Stimulated activated CD4-positive, alpha-beta T cell treated with anti-CD3 and anti-CD28 coated beads, Interleukin-1b, Interleukin-23, amount 100 ng/mL, for 4 hours (primary cell): ENCODE data around the gene FDXR.
"Not testable (repeated sequence)": the region's sequence is repeated elsewhere in the genome, so short reads cannot be mapped to it uniquely, and the experiment has no call there.

Source experiments
- DNase-seq, 2 donors: peaks; one replicate each; pipeline ENCODE4 v3.0.0-alpha.2; 2020; ENCODE audit warnings: low read depth in 2 of 2

The FDXR gene

DNA sequence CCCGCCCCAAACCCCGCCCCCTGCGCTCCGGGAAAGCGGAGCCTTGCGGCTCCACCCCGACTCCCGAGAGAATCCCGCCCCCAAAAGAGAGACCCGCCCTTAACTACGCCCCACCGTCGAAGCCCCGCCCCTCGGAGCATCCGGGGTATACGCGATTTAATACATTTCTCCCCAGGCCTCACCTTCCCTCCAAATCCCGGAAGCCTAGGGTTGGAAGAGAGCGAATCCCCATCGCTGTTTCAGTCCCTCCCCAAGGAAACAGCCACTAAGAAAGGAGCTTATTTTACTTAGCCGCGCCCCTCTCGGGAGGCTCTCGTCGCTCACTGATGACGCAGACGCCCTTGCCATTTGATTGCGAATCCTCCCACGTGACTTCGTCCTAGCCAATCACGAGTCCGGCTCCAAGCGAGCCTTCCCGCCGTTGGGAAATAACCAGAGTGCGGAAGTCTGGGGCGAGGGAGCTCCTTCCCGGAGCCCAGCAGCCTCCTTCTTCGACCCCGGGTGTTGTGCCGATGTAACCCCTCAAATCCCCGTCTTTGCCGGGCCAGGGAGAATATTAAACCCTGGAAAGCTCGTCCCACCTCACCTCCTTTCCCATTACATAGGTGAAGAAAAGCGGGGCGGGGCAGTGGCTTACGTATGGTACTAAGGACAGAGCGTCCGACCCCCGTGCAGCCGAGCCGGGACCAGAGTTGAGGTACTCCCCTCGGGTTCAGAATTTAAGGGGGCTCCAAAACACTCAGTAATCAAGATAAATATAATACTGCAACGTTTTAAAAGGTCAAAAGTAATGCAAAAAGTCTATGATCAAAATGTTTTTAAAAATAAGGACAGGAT is 461 bp upstream of the FDXR start:
- peak; percentile 97 to 98 for DNase-seq

DNA sequence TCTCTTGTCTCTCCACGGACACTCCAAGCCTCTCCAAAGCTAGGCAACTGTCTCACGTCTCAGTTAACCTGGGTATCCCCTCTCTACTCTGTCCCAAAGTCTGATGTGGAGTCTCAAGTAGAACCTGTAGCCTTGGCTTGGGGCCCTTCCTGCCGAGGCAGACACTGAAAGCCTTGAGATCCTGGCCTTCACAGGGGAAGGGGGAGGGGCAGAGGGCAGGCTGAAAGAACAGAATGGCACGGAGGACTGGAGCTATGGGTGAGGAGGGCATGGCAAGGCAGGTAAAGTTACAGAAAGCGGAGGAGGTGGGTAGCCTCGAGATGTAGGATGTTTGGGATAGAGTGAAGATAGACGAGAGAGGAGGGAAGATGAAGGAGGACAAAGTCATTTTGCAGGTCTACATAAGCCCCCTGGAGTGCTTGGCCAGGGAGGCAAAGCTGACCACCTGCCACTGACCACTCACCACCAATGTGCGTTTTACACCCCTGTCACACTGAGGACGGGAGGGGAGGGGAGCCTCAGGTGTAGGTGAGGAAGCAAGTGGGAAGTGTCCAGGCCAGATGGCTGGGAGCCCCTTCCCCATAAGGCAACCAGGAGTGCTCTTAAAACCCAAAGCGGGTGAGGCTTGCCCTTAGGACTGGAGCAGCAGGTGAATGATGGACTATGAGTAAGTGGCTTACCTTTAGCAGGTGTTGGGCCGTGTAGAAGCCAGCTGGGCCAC is 1.3 kb downstream of the FDXR start:
- DNase-seq: no peak

DNA sequence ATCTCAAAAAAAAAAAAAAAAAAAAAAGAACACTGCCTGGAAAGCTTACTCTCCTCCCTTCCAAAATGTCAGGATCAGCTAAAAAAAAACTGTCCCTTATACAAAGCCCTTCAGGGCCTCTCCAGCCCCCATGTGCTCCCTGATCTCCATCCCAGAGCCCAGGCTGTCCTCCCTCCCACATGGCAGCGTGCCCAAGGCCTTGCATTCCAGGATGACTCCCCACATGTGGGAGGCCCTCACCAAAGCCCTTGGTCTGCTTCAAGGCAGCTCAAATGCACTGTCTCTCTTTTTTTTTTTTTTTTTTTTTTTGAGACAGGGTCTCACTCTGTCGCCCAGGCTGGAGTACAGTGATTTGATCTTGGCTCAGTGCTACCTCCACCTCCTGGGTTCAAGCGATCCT is 2.3 kb downstream of the FDXR start:
- no peak for DNase-seq

DNA sequence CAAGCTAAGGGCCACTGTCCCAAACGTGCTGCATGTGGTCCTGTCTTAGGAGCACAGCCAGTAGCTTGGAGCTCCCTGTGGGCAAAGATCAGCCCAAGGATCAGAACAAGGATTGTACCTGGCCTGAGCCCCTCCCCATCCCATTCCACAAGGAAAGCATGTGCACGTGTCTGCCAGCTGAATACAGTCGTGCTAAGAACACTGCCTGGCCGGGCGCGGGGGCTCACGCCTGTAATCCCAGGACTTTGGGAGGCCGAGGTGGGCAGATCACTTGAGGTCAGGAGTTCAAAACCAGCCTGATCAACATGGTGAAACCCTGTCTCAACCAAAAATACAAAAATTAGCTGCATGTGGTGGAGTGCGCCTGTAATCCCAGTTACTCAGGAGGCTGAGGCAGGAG is 2.8 kb downstream of the FDXR start:
- not testable (repeated sequence) for DNase-seq

DNA sequence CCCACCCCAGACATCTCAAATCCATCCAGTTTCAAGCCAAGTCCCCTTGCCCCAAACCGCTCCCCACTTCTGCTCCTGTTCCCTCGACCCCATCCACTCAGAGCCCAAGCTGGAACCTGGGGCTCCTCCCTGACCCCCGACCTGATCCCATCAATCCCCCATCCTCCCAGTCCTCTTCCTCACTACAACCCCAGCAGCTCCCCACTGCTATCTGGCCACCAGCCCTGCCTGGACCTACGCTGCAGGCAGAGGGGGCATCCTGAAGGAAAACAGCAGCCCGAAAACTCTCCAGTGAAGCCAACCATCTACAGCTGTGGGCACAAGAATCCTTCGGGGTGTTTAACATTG is 3.9 kb downstream of the FDXR start:
- DNase-seq: no peak

DNA sequence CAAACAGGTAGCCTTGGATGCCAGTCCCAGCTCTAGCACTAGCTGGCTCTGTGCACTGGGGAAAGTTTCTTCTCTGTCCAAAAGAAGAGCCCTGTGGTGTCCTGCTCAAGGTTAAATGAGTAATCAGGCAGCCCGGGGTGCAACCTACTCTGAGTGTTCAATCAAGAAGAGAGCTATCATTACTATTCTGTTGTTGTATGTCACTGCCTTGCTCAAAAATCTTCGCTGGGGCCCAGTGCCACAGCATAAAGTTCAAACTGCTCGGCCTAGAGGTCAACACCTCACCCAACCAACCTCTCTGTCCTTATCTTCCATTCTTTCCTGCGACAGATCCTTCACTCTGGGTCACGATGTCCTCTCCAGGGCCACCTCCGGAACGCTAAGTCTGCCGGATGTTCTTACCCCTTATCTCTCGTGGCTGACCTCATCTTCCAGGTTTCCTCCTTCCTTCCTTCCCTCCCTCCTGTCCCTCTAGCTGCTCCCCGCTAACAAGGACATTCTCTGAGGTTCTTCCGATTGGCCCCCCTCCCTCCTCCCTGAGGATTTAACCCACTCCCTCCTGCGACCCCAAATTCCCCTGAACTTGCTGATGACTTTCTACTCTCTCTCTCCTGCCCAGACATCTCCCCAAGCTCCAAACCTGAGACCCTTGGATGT is 4.4 kb downstream of the FDXR start:
- no peak for DNase-seq

DNA sequence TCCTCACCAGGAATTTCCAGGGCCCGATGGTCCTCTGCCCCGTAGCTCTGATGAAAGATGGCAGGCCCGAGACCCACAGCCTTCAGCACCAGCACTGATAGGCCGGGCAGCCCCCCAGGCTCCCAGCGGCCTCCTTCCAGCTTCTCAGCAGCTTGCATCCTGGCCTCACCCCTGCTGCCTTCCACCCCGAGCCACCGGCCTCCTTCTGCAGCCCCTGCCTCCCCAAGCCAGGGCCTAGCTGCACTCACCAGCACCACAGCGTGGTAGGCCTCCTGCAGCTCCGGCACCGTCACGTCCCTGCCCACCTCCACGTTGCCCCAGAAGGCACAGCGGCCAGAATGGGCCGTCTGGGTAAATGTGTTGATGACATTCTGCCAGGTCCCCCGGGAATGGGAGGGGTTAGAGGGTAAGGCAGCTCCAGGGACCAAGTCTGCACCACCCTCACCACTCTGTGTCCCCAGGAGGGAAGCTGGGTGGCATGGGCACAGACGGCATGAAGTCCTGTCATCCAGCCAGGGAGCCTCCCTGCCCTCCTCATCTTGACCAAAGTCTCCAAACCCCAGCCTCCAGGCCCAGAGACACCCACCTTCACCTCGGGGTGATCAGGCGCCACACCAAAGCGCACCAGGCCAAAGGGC is 6.5 kb downstream of the FDXR start:
- no peak for DNase-seq

DNA sequence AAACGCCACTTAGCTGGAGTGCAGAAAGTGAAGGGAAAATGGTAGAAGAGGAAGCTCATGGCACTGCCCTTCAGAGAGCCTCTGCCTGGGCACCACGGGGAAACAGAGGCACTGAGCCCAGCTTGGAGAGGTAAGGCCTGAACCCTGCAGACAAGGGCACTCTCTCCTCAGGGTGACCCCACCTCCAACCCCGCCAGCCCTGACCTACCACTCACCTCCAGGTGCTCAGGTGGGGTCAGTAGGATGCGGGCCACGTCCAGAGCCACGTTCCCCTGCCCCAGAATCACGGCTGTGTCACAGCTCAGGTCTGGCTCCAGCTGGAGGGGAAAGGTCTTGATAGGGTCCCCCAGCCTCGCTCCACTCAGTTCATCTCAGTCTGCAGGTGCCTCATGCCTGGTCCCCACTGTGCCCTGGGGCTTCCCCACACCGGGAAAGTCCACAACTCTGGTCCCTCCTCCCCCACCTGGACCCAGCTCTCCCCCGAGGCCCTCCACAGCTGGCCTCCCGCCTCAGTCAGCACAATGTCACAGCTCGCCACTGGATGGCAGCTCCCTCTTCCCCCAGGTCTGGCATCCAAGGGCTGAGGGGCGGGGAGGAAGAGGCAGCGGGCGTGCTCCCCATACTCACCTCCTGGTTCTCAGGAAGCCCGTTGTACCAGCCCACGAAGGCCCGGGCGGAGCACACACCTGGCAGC is 7.1 kb downstream of the FDXR start:
- no peak for DNase-seq

DNA sequence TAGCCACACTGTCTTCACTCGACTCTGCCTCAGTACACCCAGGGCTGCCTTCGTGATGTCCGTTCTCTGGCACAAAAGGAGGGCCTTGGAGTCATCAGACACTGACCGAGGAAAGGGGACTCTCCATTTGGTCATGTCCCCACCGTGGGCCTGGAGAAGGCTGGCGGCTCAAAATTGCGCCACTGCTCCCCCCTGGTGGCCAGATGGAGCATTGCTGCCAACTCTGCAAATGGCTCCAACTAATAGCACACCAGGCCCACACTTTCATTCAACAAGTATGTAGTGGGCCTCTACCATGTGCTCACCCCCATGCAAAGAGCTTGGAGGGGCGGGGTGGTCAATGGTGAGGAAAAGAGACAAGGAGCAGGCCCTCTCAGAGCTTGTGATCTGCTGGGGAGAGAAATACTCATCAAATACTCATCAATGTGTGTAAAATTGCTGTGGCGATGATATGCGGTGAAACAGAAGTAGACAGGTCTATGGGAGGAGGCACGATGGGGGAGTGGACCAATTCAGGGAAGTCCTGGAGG is 7.9 kb downstream of the FDXR start:
- peak; percentile 63 to 69 for DNase-seq

DNA sequence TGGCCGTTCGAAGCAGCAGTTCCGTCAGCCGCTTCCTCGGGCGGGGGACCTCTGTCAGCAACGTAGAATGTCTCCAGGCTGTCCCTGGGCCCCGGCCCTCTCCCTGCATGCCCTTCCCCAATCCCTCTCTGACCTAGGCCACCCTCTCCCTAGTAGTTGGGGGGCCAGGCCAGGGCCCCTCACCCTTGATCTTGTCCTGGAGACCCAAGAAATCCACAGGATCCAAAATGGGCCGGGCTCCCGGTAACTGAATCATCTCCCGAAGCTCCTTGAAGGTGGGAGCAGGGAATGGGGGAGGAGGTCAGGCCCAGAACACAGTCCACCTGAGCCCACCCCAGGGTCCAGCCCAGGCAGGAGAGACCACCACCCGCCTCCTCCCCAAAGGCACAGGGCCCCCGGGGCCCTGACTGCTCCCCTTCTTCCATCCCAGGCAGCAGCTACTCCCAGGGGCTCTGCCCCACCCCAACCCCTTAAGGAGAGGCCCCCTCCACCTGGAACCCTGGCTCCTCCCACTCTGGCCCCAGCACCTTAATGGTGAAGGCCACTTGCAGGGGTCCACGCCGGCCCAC is 8.4 kb downstream of the FDXR start:
- DNase-seq: no peak

DNA sequence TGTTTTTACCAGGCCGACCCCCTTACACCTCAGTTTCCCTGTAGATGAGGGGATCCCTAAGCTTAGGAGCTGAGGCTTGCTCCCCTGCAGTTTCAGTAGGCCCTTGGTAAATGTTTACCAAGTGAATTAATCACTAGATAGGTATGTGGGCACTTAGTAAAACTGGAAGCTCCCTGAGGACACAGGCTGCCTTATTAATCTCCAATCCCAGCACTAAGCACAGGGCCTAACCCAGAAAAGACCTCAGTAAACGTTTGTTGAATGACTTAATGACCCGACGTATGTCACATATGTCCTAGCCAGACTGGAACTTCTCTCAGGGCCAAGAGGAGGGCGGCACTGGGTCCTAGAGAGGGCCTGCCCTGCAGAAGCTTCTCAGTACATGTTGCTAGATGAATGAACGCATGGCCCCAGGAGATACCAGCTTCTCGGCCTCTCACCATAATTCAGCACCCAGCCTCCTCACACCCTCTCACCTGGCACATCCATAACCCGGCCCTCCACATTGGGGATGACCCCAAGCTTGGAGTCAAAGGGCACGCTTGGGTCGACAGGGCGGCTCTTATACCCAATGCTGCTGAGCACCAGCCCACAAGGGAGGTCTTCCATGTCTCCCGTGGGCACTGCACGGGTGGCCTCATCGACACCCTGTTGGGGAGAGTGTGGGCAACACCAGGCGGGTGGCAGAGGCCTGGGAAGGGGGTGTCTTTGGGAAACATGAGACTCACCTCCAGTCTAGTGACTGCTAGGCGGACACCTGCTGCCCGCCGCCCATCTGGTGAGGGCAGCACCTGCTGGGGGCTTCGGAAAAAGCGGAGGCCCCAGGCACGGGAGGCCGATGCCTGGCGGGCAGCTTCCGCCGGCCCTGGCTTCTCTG is 9.1 kb downstream of the FDXR start:
- no peak for DNase-seq

DNA sequence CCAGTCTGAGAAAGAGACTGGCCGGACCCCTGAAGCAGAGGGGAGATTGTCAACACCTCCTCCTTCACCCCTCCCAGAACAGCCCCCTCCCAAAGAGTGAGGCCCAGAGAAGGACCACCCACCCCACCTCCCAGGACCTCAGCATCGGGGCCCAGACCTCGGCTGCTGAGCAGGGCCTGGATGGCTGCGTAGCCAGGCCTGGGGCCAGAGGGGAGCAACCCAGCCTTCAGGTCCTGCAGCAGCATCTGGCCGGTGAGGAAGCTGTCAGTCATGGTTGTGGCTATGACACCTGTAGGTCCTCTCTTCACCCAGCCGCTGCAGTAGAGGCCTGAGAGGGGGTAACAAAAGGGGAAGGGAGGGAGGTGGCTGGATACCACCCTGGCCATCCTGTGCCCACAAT is 9.9 kb downstream of the FDXR start:
- DNase-seq: no peak

DNA sequence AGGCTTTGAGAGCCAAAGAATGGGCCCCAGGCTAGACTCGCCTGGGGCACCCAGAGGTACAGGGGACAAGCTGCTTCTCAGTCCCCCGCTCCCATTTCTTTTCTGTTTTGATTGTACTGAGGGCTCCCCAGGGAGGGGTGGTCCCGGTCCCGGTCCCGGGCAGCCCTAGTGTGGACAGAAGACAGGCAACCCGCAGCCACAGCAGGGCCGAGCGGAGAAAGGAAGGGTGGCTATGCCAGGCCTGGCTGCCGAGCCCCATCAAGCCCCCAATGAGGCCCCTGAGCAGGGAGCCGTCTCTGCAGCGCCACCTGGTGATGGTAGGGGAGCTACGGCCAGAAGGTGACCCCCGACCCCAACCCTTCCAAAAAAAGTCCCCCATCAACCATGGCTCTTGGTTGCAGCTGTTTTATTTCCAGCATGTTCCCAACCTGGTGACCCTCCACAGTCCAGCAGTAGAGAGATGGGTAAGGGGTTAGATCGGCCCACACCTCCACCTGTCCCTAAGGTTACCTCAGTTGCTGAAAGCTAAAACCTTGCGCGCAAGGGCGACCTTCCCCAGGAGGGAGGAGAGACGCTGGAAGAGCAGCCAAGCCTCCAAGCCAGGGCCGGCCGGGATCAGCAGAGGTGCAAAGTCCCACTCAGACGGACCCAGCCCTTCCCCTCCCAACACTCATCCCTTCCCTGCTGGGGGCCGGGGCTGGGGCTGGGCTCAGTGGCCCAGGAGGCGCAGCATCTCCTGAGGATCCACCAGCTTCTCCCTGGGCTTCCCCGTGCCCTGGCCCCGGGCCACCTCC is 10.5 kb downstream of the FDXR start:
- peak; percentile 52 to 68 for DNase-seq

DNA sequence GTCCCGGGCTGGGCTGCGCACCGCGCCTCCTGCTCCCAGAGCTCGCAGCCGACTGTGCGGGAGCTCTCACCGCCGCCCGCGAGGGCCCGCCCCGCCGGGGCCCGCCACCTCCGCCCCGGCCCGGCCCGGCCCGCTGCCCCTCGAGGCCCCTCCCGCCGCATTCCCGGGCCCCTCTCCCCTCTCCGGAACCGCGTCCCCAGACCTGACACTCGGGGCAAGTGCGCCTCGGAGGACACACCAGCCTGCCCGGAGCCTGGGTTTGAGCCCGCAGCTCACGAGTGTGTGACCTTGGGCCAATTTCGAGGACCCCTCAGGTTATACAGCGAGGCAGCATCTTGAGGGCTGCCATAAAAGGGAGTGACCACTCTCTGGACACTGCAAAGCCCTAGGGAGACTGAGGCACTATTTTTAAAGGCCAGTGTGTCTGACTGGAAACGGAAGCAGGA is 11.1 kb downstream of the FDXR start:
- DNase-seq: no peak

DNA sequence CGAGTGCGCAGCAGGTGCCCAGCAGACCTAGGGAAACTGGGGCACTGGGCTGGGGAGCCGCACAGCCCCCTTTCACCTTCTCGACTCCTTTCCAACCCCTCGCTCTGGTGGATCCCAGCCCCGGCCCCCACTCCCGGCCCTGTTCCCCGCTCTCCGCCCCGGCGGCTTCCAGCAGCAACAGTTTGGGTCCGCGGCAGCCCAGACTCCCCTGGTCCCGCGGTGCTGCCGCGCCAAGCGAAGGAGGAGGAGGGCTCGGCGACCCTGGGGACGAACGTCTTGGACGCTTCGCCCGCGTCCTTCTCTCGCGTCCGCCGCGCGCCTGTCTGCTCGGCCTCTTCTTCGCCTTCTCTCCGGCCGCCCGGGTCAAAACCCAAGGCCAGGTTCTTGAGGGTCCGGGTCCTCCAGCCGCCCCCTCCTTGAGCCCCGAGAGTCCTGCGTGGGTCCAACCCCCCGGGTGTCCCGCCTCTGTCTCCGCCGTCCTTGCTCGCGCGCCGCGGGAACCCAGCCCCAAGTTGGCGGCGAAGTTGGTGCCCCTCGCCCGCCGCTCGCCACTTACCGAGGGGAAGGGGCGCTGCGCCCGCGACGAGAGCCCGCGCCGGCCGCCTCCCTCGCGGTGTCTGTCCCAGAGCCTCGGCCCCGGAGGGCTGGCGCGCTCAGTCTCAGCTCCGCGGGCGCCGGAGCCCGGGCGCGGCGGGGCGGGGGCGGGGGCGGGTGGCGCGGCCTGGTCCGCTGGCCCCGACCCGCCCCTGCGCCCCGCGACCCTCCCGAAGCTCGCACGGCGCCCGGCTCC is 11.7 kb downstream of the FDXR start:
- no peak for DNase-seq

DNA sequence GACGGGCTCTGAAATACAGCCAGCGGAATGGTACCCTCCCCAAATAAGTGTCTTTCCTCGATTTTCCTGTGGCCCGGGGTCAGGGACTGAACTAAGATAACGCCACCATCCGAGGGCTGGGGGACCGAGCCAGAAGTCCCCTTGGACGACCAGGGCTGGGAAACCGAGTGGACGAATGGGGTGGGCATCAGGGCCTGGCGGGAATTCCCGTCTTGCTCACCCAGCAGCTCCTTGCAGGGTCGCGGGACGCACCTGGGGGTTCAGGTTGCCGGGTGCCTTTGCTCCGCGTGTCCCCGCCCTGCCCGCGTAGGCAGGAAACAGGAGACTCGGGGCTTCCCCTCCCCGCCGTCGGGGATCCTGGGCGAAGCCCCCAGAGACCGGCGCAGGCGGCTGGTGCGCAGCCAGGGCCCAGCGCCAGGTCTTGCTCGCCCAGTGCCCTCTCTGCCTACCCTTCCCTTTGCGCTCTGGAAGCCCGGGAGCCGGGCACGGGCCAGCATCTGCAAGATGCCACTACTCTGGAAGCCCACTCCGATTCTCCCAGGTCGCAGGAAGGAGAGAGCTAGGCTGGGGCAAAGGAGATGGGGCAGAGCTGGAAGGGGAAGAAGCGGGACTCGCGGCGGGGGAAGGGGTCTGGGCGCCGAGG is 12.4 kb downstream of the FDXR start:
- DNase-seq: no peak

DNA sequence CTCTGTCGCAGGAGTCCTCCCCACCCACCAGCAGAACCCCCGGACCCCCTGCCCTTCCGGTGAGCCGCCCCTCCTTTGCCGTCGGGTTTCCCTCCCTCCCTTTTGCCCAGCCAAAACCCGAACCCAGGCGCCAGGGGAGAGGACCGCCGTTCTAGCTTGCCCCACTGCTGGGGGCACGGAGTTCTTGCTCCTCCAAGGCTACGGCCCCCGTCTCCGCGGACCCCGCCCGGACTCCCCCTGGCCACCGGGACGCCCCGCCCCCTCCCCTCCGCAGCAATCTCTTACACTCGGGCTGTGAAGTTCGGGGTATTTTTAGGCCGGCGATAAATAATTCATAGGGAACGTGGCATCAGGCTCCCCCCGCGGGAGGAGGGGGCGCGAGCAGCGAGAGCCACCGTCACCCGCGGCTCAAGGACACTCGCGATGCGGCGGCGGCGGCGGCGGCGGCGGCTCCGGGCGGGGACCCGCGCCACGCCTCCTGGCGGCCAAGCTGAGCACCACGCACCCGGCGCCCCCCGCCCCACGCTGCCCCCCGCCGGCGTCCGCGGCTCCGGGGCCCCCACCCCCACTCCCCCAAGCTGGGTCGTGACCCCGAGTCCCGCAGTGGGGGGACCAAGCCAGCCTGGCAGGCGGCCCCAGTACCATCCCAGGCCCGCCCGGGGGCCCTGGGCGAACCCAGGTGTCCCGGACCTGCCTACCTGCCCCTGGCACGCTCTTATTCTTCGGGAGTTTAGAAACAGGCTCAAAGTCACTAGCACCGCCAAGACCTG is 13.2 kb downstream of the FDXR start, which contains the start of gene GRIN2C:
GRIN2C (minus strand) TSS at position 427 of the 770 bp plus-strand sequence. CDS start 4,793 bp downstream, outside the sequence.
- DNase-seq: peak in 1 of 2 donors; percentile 41
